Measurements from ENCODE around the gene RAB3A. TPM values are rescaled to one million over a fixed set of nuclear protein-coding genes. Genes with fewer than 3 reads are reported as not detected.

RAB3A gene
- polyA plus RNA-seq, 4 donors = 3.7 to 6.1 (median 5.4) TPM

GRCh38 chr19:18155095-18156087 is 48.5 kb downstream of the RAB3A start:
- no peak for DNase-seq (ENCODE audit: low read depth in 4 of 4, low spot score in 3 of 4)

GRCh38 chr19:18153556-18154134 is 50.2 kb downstream of the RAB3A start:
- no peak for DNase-seq (ENCODE audit: low read depth in 4 of 4, low spot score in 3 of 4)

GRCh38 chr19:18152817-18153555 is 50.9 kb downstream of the RAB3A start, which contains the start of gene PIK3R2:
PIK3R2 (plus strand) TSS chr19:18153163; CDS start chr19:18155880, 2,717 bp downstream.
- DNase-seq (ENCODE audit: low read depth in 4 of 4, low spot score in 3 of 4) = peak; percentile 99 to 100 (median 100)

- peak; percentile 95 to 98 (median 97) for DNase-seq (ENCODE audit: low read depth in 4 of 4, low spot score in 3 of 4)
Measured at GRCh38 chr19:18152442-18152816, 51.4 kb downstream of the RAB3A start.

GRCh38 chr19:18150776-18151624 is 52.8 kb downstream of the RAB3A start:
- DNase-seq (ENCODE audit: low read depth in 4 of 4, low spot score in 3 of 4) = no peak

- DNase-seq (ENCODE audit: low read depth in 4 of 4, low spot score in 3 of 4) = no peak
Measured at GRCh38 chr19:18149596-18149975, 54.3 kb downstream of the RAB3A start.

- DNase-seq (ENCODE audit: low read depth in 4 of 4, low spot score in 3 of 4) = no peak
Measured at GRCh38 chr19:18147396-18147795, 56.4 kb downstream of the RAB3A start.

Other genes starting within 250 kb of the RAB3A start
- gene KCNN1, start 236.9 kb downstream of the RAB3A start, polyA plus RNA-seq (ENCODE audit: insufficient read length in 4 of 4) = 1 to 10 TPM; 4.4 to 7.3 (median 4.9) TPM
- 1 to 10 TPM; 4.4 to 5.8 (median 4.7) TPM for gene ARRDC2, start 195.9 kb downstream of the RAB3A start, polyA plus RNA-seq (ENCODE audit: insufficient read length in 4 of 4)
- gene IL12RB1, start 117.1 kb downstream of the RAB3A start, polyA plus RNA-seq (ENCODE audit: insufficient read length in 4 of 4) = under 1 TPM; 0.13 to 0.46 (median 0.19) TPM
- 1 to 10 TPM; 3.7 to 5.5 (median 4.8) TPM for gene MAST3, start 106.3 kb downstream of the RAB3A start, polyA plus RNA-seq (ENCODE audit: insufficient read length in 4 of 4)
- gene PIK3R2, start 50.9 kb downstream of the RAB3A start, polyA plus RNA-seq (ENCODE audit: insufficient read length in 4 of 4) = 10 to 100 TPM; 23.1 to 34.3 (median 28.3) TPM
- 10 to 100 TPM; 14.7 to 21.6 (median 16.5) TPM for gene IFI30, start 30.2 kb downstream of the RAB3A start, polyA plus RNA-seq (ENCODE audit: insufficient read length in 4 of 4)
- 10 to 100 TPM in 1 of 4 donors, 1 to 10 TPM in 3; 9.2 to 12.9 (median 9.6) TPM for gene MPV17L2, start 10.8 kb downstream of the RAB3A start, polyA plus RNA-seq (ENCODE audit: insufficient read length in 4 of 4)
- 1 to 10 TPM in 1 of 4 donors, under 1 TPM in 3; 0.37 to 2.3 (median 0.69) TPM for gene PDE4C, start 22.4 kb upstream of the RAB3A start, polyA plus RNA-seq (ENCODE audit: insufficient read length in 4 of 4)
- gene IQCN, start 70.4 kb upstream of the RAB3A start, polyA plus RNA-seq (ENCODE audit: insufficient read length in 4 of 4) = 1 to 10 TPM; 4.6 to 7.2 (median 5.5) TPM
- gene JUND, start 77.6 kb upstream of the RAB3A start, polyA plus RNA-seq (ENCODE audit: insufficient read length in 4 of 4) = 100 to 1,000 TPM in 1 of 4 donors, 10 to 100 TPM in 3; 62.4 to 106 (median 80.8) TPM
- gene LSM4, start 119.0 kb upstream of the RAB3A start, polyA plus RNA-seq (ENCODE audit: insufficient read length in 4 of 4) = 100 to 1,000 TPM in 1 of 4 donors, 10 to 100 TPM in 3; 80.4 to 119 (median 89.7) TPM
- 10 to 100 TPM; 22.2 to 27.7 (median 25.7) TPM for gene PGPEP1, start 136.6 kb upstream of the RAB3A start, polyA plus RNA-seq (ENCODE audit: insufficient read length in 4 of 4)
- gene GDF15, start 182.1 kb upstream of the RAB3A start, polyA plus RNA-seq (ENCODE audit: insufficient read length in 4 of 4) = 10 to 100 TPM in 1 of 4 donors, 1 to 10 TPM in 3; 2.8 to 15.0 (median 6.6) TPM
- 1 to 10 TPM; 1.0 to 1.3 (median 1.2) TPM for gene LRRC25, start 193.6 kb upstream of the RAB3A start, polyA plus RNA-seq (ENCODE audit: insufficient read length in 4 of 4)
- 100 to 1,000 TPM in 1 of 4 donors, 10 to 100 TPM in 3; 69.6 to 124 (median 75.4) TPM for gene SSBP4, start 215.4 kb upstream of the RAB3A start, polyA plus RNA-seq (ENCODE audit: insufficient read length in 4 of 4)
- gene ISYNA1, start 234.1 kb upstream of the RAB3A start, polyA plus RNA-seq (ENCODE audit: insufficient read length in 4 of 4) = 100 to 1,000 TPM in 3 of 4 donors, 10 to 100 TPM in 1; 99.2 to 156 (median 106) TPM

All from right renal pelvis (tissue), 4 donors.